ENCODE measurements around the gene TLR6.
"Not testable (repeated sequence)": the region's sequence is repeated elsewhere in the genome, so short reads cannot be mapped to it uniquely, and the experiment has no call there.

The TLR6 gene

GRCh38 chr4:38779790-38780189, 76.8 kb downstream of the TLR6 start:
- DNase-seq (ENCODE audit: low spot score), result no peak
- TF ChIP-seq, protein P1, sequence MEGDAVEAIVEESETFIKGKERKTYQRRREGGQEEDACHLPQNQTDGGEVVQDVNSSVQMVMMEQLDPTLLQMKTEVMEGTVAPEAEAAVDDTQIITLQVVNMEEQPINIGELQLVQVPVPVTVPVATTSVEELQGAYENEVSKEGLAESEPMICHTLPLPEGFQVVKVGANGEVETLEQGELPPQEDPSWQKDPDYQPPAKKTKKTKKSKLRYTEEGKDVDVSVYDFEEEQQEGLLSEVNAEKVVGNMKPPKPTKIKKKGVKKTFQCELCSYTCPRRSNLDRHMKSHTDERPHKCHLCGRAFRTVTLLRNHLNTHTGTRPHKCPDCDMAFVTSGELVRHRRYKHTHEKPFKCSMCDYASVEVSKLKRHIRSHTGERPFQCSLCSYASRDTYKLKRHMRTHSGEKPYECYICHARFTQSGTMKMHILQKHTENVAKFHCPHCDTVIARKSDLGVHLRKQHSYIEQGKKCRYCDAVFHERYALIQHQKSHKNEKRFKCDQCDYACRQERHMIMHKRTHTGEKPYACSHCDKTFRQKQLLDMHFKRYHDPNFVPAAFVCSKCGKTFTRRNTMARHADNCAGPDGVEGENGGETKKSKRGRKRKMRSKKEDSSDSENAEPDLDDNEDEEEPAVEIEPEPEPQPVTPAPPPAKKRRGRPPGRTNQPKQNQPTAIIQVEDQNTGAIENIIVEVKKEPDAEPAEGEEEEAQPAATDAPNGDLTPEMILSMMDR (IDR thresholded peaks at IDR 0.05; ENCODE audit: extremely low read depth, insufficient read depth, missing control alignments), result no peak
- in situ Hi-C loops (cut with MboI; ENCODE audit: low pct_unique_long_range_greater_than_20kb, low sequenced_read_pairs, unreplicated experiment), result no loop called here

- in situ Hi-C loops (cut with MboI; ENCODE audit: low pct_unique_long_range_greater_than_20kb, low sequenced_read_pairs, unreplicated experiment); DNase-seq (ENCODE audit: low spot score): not testable (repeated sequence)
These were observed 78.7 kb downstream of the TLR6 start for GRCh38 chr4:38777925-38778324.

GRCh38 chr4:38775326-38775725, 81.3 kb downstream of the TLR6 start:
- DNase-seq (ENCODE audit: low spot score), result no peak
- in situ Hi-C loops (cut with MboI; ENCODE audit: low pct_unique_long_range_greater_than_20kb, low sequenced_read_pairs, unreplicated experiment), result no loop called here
- TF ChIP-seq, protein P1 (IDR thresholded peaks at IDR 0.05; ENCODE audit: extremely low read depth, insufficient read depth, missing control alignments), result no peak

- TF ChIP-seq, protein P1 (IDR thresholded peaks at IDR 0.05; ENCODE audit: extremely low read depth, insufficient read depth, missing control alignments), result no peak
- DNase-seq (ENCODE audit: low spot score), result no peak
- in situ Hi-C loops (cut with MboI; ENCODE audit: low pct_unique_long_range_greater_than_20kb, low sequenced_read_pairs, unreplicated experiment), result no loop called here
These were observed 82.2 kb downstream of the TLR6 start for GRCh38 chr4:38774181-38774955.

Measured in GM13977 (cell line).